HEK293 (cell line): Measurements from ENCODE around the gene C7orf33.

ENCODE experiments used
- SCRT1 ChIP-seq: fragments of 450-650 bp; formaldehyde crosslinking; IDR thresholded peaks from 2 replicates; pipeline ENCODE4 v1.5.1; 2016; ENCODE audit warnings: missing biosample characterization, missing genetic modification characterization, borderline replicate concordance
- SP2 ChIP-seq: fragments of 450-650 bp; formaldehyde crosslinking; IDR thresholded peaks from 2 replicates; pipeline ENCODE4 v1.5.1; 2016; ENCODE audit warnings: missing biosample characterization, missing genetic modification characterization
- TRIM28 ChIP-seq: IDR thresholded peaks from 2 replicates; pipeline ENCODE4 v1.6.1; 2011; ENCODE audit warnings: low read length, control low read depth, borderline replicate concordance
- ZNF19 ChIP-seq: fragments of 450-650 bp; formaldehyde crosslinking; IDR thresholded peaks from 2 replicates; pipeline ENCODE4; 2016; ENCODE audit warnings: missing biosample characterization, missing genetic modification characterization, low read depth
- TF ChIP-seq, protein P1 (sequence below): fragments of 450-650 bp; formaldehyde crosslinking; optimal IDR thresholded peaks from 2 replicates; pipeline ENCODE3; 2016; ENCODE audit warnings: missing biosample characterization, mild to moderate bottlenecking, missing genetic modification characterization
- TF ChIP-seq, protein P2 (sequence below): fragments of 450-650 bp; formaldehyde crosslinking; IDR thresholded peaks from 2 replicates; pipeline ENCODE4 v1.5.1; 2016; ENCODE audit warnings: missing biosample characterization, missing genetic modification characterization
- TF ChIP-seq, protein P3 (sequence below): fragments of 450-650 bp; formaldehyde crosslinking; IDR thresholded peaks from 2 replicates; pipeline ENCODE4 v1.5.1; 2016; ENCODE audit warnings: missing biosample characterization, missing genetic modification characterization

DNA sequence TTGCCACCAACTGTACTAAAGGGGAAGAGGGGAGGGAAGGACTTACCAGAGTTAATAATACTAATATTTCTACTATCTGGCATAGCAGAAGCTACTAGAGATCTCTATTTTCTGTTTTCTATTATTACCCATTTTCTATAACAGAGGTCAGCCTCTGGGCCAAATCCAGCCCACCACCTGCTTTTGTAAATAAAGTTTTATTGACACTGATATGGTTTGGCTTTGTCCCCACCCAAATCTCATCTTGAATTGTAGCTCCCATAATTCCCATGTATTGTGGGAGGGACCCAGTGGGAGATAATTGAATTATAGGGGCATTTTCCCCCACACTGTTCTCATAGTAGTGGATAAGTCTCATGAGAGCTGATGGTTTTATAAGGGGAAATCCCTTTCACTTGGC, 62.2 kb downstream of the C7orf33 start:
- TF ChIP-seq ZNF19, result no peak
- no peak for TF ChIP-seq SCRT1 (tag by site-specific recombination)
- TF ChIP-seq TRIM28, result no peak
- no peak for TF ChIP-seq SP2
- TF ChIP-seq, protein P1, sequence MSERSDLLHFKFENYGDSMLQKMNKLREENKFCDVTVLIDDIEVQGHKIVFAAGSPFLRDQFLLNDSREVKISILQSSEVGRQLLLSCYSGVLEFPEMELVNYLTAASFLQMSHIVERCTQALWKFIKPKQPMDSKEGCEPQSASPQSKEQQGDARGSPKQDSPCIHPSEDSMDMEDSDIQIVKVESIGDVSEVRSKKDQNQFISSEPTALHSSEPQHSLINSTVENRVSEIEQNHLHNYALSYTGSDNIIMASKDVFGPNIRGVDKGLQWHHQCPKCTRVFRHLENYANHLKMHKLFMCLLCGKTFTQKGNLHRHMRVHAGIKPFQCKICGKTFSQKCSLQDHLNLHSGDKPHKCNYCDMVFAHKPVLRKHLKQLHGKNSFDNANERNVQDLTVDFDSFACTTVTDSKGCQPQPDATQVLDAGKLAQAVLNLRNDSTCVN, result no peak
- TF ChIP-seq, protein P2, sequence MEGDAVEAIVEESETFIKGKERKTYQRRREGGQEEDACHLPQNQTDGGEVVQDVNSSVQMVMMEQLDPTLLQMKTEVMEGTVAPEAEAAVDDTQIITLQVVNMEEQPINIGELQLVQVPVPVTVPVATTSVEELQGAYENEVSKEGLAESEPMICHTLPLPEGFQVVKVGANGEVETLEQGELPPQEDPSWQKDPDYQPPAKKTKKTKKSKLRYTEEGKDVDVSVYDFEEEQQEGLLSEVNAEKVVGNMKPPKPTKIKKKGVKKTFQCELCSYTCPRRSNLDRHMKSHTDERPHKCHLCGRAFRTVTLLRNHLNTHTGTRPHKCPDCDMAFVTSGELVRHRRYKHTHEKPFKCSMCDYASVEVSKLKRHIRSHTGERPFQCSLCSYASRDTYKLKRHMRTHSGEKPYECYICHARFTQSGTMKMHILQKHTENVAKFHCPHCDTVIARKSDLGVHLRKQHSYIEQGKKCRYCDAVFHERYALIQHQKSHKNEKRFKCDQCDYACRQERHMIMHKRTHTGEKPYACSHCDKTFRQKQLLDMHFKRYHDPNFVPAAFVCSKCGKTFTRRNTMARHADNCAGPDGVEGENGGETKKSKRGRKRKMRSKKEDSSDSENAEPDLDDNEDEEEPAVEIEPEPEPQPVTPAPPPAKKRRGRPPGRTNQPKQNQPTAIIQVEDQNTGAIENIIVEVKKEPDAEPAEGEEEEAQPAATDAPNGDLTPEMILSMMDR (tag by site-specific recombination), result no peak
- TF ChIP-seq, protein P3, sequence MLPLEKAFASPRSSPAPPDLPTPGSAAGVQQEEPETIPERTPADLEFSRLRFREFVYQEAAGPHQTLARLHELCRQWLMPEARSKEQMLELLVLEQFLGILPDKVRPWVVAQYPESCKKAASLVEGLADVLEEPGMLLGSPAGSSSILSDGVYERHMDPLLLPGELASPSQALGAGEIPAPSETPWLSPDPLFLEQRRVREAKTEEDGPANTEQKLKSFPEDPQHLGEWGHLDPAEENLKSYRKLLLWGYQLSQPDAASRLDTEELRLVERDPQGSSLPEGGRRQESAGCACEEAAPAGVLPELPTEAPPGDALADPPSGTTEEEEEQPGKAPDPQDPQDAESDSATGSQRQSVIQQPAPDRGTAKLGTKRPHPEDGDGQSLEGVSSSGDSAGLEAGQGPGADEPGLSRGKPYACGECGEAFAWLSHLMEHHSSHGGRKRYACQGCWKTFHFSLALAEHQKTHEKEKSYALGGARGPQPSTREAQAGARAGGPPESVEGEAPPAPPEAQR (tag by site-specific recombination), result no peak
